Measurements from ENCODE around the gene ANKH.

DNA sequence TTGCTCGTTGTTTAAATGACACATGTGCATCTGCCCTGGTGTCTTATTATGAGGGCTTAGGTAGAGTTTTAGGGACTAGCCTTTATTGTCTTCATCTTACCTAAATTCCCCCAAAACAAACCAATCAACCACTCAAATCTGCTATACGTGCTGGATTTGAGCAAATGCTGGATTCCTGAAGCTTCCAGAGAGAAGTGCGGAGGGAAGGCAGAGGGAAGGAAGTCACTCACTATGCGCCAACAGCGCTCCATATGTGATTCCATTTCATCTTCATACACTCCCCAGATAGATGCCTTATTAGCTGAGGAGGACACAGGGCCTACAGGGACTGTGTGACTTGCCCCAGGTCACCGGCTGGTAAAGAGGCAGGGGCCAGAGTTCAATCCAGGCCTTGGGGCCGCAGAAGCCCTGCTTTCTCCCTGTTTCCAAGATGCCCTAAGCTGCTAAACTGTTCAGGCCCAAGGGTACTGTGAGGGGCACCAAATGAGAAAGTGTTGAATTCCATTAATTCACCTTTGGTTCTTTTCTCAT, 143.6 kb downstream of the ANKH start:
- no peak for TF ChIP-seq CTCF (IDR thresholded peaks at IDR 0.05; ENCODE audit: poor library complexity, severe bottlenecking)
- no peak for TF ChIP-seq EZH2 (IDR thresholded peaks at IDR 0.05; ENCODE audit: borderline replicate concordance, insufficient read depth, low read length, poor library complexity, severe bottlenecking)
- TF ChIP-seq POLR2AphosphoS5 (IDR thresholded peaks at IDR 0.05), result no peak
- TF ChIP-seq MXI1 (conservative IDR thresholded peaks at IDR 0.05; ENCODE audit: poor library complexity, severe bottlenecking), result no peak
- TF ChIP-seq RAD21 (conservative IDR thresholded peaks at IDR 0.05), result no peak
- no peak for TF ChIP-seq SMC3 (conservative IDR thresholded peaks at IDR 0.05; ENCODE audit: poor library complexity)
- TF ChIP-seq EP300 (conservative IDR thresholded peaks at IDR 0.05; ENCODE audit: poor library complexity, severe bottlenecking), result no peak
- TF ChIP-seq TAF1 (IDR thresholded peaks at IDR 0.05; ENCODE audit: low read depth), result no peak
- TF ChIP-seq, protein P1, sequence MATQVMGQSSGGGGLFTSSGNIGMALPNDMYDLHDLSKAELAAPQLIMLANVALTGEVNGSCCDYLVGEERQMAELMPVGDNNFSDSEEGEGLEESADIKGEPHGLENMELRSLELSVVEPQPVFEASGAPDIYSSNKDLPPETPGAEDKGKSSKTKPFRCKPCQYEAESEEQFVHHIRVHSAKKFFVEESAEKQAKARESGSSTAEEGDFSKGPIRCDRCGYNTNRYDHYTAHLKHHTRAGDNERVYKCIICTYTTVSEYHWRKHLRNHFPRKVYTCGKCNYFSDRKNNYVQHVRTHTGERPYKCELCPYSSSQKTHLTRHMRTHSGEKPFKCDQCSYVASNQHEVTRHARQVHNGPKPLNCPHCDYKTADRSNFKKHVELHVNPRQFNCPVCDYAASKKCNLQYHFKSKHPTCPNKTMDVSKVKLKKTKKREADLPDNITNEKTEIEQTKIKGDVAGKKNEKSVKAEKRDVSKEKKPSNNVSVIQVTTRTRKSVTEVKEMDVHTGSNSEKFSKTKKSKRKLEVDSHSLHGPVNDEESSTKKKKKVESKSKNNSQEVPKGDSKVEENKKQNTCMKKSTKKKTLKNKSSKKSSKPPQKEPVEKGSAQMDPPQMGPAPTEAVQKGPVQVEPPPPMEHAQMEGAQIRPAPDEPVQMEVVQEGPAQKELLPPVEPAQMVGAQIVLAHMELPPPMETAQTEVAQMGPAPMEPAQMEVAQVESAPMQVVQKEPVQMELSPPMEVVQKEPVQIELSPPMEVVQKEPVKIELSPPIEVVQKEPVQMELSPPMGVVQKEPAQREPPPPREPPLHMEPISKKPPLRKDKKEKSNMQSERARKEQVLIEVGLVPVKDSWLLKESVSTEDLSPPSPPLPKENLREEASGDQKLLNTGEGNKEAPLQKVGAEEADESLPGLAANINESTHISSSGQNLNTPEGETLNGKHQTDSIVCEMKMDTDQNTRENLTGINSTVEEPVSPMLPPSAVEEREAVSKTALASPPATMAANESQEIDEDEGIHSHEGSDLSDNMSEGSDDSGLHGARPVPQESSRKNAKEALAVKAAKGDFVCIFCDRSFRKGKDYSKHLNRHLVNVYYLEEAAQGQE (IDR thresholded peaks at IDR 0.05; ENCODE audit: borderline replicate concordance), result no peak

Measured in neural cell (in vitro differentiated cells).